ENCODE data around the gene PIAS4. TPM values are rescaled to one million over a fixed set of nuclear protein-coding genes. Genes with fewer than 3 reads are reported as not detected.

Gene PIAS4
- total RNA-seq, 1 experiment from 2014 or later, result 45.7 TPM

DNA sequence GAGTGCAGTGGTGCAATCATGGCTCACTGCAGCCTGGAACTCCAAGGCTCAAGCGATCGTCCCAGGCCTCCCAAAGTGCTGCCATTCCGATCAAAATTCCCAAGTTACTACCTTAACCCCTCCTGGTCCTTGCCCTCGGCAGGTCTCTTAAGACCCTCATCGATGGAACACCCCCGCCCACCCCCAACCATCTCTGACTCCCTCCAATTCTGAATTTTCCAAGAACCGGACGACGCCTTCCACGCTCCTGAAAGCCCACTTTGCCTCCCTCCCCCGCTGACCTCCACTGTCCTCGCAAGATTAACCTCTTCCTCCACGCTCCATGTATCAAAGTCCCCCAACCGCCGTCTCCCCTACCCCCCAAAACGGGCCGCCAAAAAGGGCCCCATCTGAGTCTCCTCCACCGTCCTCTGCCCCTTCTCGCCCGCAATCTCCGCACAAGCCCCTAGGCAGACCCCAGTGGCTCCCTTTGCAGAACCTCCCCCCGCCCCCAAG lies 37.2 kb upstream of the PIAS4 start:
- TF ChIP-seq, protein P1, sequence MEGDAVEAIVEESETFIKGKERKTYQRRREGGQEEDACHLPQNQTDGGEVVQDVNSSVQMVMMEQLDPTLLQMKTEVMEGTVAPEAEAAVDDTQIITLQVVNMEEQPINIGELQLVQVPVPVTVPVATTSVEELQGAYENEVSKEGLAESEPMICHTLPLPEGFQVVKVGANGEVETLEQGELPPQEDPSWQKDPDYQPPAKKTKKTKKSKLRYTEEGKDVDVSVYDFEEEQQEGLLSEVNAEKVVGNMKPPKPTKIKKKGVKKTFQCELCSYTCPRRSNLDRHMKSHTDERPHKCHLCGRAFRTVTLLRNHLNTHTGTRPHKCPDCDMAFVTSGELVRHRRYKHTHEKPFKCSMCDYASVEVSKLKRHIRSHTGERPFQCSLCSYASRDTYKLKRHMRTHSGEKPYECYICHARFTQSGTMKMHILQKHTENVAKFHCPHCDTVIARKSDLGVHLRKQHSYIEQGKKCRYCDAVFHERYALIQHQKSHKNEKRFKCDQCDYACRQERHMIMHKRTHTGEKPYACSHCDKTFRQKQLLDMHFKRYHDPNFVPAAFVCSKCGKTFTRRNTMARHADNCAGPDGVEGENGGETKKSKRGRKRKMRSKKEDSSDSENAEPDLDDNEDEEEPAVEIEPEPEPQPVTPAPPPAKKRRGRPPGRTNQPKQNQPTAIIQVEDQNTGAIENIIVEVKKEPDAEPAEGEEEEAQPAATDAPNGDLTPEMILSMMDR (IDR thresholded peaks at IDR 0.05; ENCODE audit: insufficient read depth in 1 of 2, low read depth in 1 of 2, low read length in 1 of 2, severe bottlenecking in 1 of 2, unreplicated experiment in 1 of 2), result no peak
- ChIA-PET CTCF (interaction anchor here (1.0 to 1.9 kb wide), 3 partner anchors 15 to 148 kb away, joined by 3 to 21 read pairs (median 5); partner anchors contain the start of gene EEF2), POLR2A (interaction anchor here (1.2 to 3.6 kb wide), 3 partner anchors 12 to 18 kb away, joined by 5 to 67 read pairs (median 6); partner anchors contain the start of gene EEF2)
- intact Hi-C loops (cut with micrococcal nuclease; ENCODE audit: unreplicated experiment), result no loop called here
- Histone ChIP-seq H3K9me3 (no peaks in the 10 kb centered on the region), H3K4me3 (ENCODE audit: low read depth, low read length) (peak overlapping the region; percentile 97), H3K4me1 (peaks cover 28% of the 10 kb centered on the region), H3K36me3 (ENCODE audit: control insufficient read depth, insufficient read depth, low read length) (peaks cover 1% of the 10 kb centered on the region; the same call in 1 of the 2 replicates), H3K27me3 (replicated peaks; ENCODE audit: control insufficient read depth, insufficient read depth, low read length) (no peaks in the 10 kb centered on the region)
- no TSS peak for BruUV-seq (replicated peaks)
- H3K4me3 Mint-ChIP-seq (ENCODE audit: unreplicated experiment), result peak overlapping the region; percentile 78
- no peak for DNase-seq
- H3K27me3 Mint-ChIP-seq (ENCODE audit: insufficient read depth, unreplicated experiment), result no peaks in the 10 kb centered on the region
- H3K27ac Mint-ChIP-seq (ENCODE audit: unreplicated experiment), result peak overlapping the region; percentile 79
- peaks cover 22% of the 10 kb centered on the region for H3K4me1 Mint-ChIP-seq (ENCODE audit: low read depth, unreplicated experiment)
- peaks cover 67% of the 10 kb centered on the region for H3K36me3 Mint-ChIP-seq (ENCODE audit: insufficient read depth, unreplicated experiment)
- H3K9me3 Mint-ChIP-seq (ENCODE audit: unreplicated experiment), result no peaks in the 10 kb centered on the region

- ChIA-PET CTCF (interaction anchor here (0.5 to 1.9 kb wide), 6 partner anchors 14 to 229 kb away, joined by 3 to 21 read pairs (median 4); partner anchors contain the start of gene EEF2), POLR2A (interaction anchor here (0.6 to 3.6 kb wide), 5 partner anchors 11 to 431 kb away, joined by 3 to 67 read pairs (median 5); partner anchors contain the start of gene EEF2)
- no peaks in the 10 kb centered on the region for H3K27me3 Mint-ChIP-seq (ENCODE audit: insufficient read depth, unreplicated experiment)
- peak within 1 kb of the TSS; percentile 78 for H3K4me3 Mint-ChIP-seq (ENCODE audit: unreplicated experiment)
- TF ChIP-seq, protein P1 (IDR thresholded peaks at IDR 0.05; ENCODE audit: insufficient read depth in 1 of 2, low read depth in 1 of 2, low read length in 1 of 2, severe bottlenecking in 1 of 2, unreplicated experiment in 1 of 2), result no peak
- Histone ChIP-seq H3K4me3 (ENCODE audit: low read depth, low read length) (peak within 1 kb of the TSS; percentile 97), H3K36me3 (ENCODE audit: control insufficient read depth, insufficient read depth, low read length) (peaks cover 1% of the 10 kb centered on the region; the same call in 1 of the 2 replicates), H3K9me3 (no peaks in the 10 kb centered on the region), H3K4me1 (peaks cover 28% of the 10 kb centered on the region), H3K27me3 (replicated peaks; ENCODE audit: control insufficient read depth, insufficient read depth, low read length) (no peaks in the 10 kb centered on the region)
- H3K4me1 Mint-ChIP-seq (ENCODE audit: low read depth, unreplicated experiment), result peaks cover 22% of the 10 kb centered on the region
- intact Hi-C loops (cut with micrococcal nuclease; ENCODE audit: unreplicated experiment), result no loop called here
- DNase-seq, result peak; percentile 98
- H3K36me3 Mint-ChIP-seq (ENCODE audit: insufficient read depth, unreplicated experiment), result peaks cover 67% of the 10 kb centered on the region
- H3K9me3 Mint-ChIP-seq (ENCODE audit: unreplicated experiment), result no peaks in the 10 kb centered on the region
- BruUV-seq (replicated peaks), result no TSS peak
- H3K27ac Mint-ChIP-seq (ENCODE audit: unreplicated experiment), result peak within 1 kb of the TSS; percentile 79
These were observed 36.5 kb upstream of the PIAS4 start, which contains the start of gene DAPK3 for GRCh38 chr19:3970808-3971598. DAPK3 (minus strand) TSS chr19:3971099; CDS start chr19:3969735, 1,364 bp downstream.

DNA sequence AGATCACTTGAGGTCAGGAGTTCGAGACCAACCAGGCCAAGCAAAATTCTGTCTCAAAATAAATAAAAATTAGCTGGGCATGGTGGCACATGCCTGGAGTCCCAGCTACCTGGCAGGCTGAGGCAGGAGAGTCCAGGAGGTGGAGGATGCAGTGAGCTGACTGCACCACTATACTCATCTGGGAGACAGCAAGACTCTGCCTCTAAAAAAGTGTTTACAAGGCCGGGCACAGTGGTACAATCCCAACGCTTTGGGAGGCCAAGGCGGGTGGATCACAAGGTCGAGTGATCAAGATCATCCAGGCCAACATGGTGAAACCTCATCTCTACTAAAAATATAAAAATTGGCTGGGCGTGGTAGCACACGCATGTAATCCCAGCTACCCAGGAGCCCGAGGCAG lies 32.4 kb upstream of the PIAS4 start:
- Histone ChIP-seq H3K4me3 (ENCODE audit: low read depth, low read length) (no peak overlapping the region), H3K27me3 (replicated peaks; ENCODE audit: control insufficient read depth, insufficient read depth, low read length) (no peaks in the 10 kb centered on the region), H3K4me1 (no peaks in the 10 kb centered on the region), H3K36me3 (ENCODE audit: control insufficient read depth, insufficient read depth, low read length) (peaks cover 19% of the 10 kb centered on the region), H3K9me3 (no peaks in the 10 kb centered on the region)
- TF ChIP-seq, protein P1 (IDR thresholded peaks at IDR 0.05; ENCODE audit: insufficient read depth in 1 of 2, low read depth in 1 of 2, low read length in 1 of 2, severe bottlenecking in 1 of 2, unreplicated experiment in 1 of 2), result no peak
- Mint-ChIP-seq H3K4me1 (ENCODE audit: low read depth, unreplicated experiment) (peaks cover 2% of the 10 kb centered on the region), H3K36me3 (ENCODE audit: insufficient read depth, unreplicated experiment) (peaks cover 68% of the 10 kb centered on the region), H3K4me3 (ENCODE audit: unreplicated experiment) (no peak overlapping the region), H3K9me3 (ENCODE audit: unreplicated experiment) (no peaks in the 10 kb centered on the region), H3K27me3 (ENCODE audit: insufficient read depth, unreplicated experiment) (no peaks in the 10 kb centered on the region), H3K27ac (ENCODE audit: unreplicated experiment) (no peak overlapping the region)
- no peak for DNase-seq
- ChIA-PET POLR2A (no interaction called here), CTCF (interaction anchor here (0.6 to 0.7 kb wide), 2 partner anchors 9 to 13 kb away, joined by 5 to 7 read pairs; no protein-coding TSS in a partner anchor)
- BruUV-seq (replicated peaks), result no TSS peak
- intact Hi-C loops (cut with micrococcal nuclease; ENCODE audit: unreplicated experiment), result no loop called here

All from Caco-2 (cell line).